Mesenteric fat pad (tissue), 1 donor: ENCODE results near the gene ACTA1. TPM values are rescaled to one million over a fixed set of nuclear protein-coding genes. Genes with fewer than 3 reads are reported as not detected.

Experiments used
- total RNA-seq: library from RNA; stranded (reverse); fragmentation: NEBNext Ultra II Directional; extraction: Animal tissue kit (Norgen Biotek cat#: 25700); gene quantifications from one replicate; pipeline ENCODE4 v1.2.1, GENCODE V29; 2021
- donor health status: DM: yes; HTN: yes; CAD: no.

Gene ACTA1
- total RNA-seq, 1 donor from 2014 or later: not detected

Other genes with a start within 250 kb of the ACTA1 start
- gene RAB4A, start 163.0 kb downstream of the ACTA1 start, total RNA-seq: 50.2 TPM
- 4.4 TPM for gene CCSAP, start 91.0 kb downstream of the ACTA1 start, total RNA-seq
- 27.9 TPM for gene NUP133, start 74.2 kb upstream of the ACTA1 start, total RNA-seq
- gene ABCB10, start 124.6 kb upstream of the ACTA1 start, total RNA-seq: 15.1 TPM
- gene TAF5L, start 192.0 kb upstream of the ACTA1 start, total RNA-seq: 24.8 TPM
- 14.0 TPM for gene URB2, start 192.2 kb upstream of the ACTA1 start, total RNA-seq